H1 (cell line): ENCODE measurements around the gene NLRP3.

Experiments used
- JUN ChIP-seq: IDR thresholded peaks from 2 replicates; pipeline ENCODE4 v1.6.1; 2011; ENCODE audit warnings: low read depth, mild to moderate bottlenecking, improper control_type of control experiment, low read length
- RFX5 ChIP-seq: IDR thresholded peaks from 2 replicates; pipeline ENCODE4 v1.6.1; 2011; ENCODE audit warnings: low read depth, low read length, improper control_type of control experiment, borderline replicate concordance
- SP1 ChIP-seq: IDR thresholded peaks from 2 replicates; pipeline ENCODE4 v1.6.1; 2011; ENCODE audit warnings: low read depth, low read length
- TF ChIP-seq, protein P1 (sequence below), 3 experiments: IDR thresholded peaks; 1 replicate in 2 of 3; 2 replicates in 1 of 3; pipeline versions ENCODE4 v1.5.1 to v1.6.1; 2011; ENCODE audit warnings: low read length in 3 of 3, mild to moderate bottlenecking in 3 of 3, inconsistent platforms in 2 of 3, low read depth in 1 of 3, moderate library complexity in 1 of 3; ENCODE audit not compliant: insufficient read depth in 1 of 3; ENCODE audit errors: control extremely low read depth in 1 of 3

- TF ChIP-seq RFX5 (no peak), JUN (no peak), SP1 (no peak)
- TF ChIP-seq, protein P1, sequence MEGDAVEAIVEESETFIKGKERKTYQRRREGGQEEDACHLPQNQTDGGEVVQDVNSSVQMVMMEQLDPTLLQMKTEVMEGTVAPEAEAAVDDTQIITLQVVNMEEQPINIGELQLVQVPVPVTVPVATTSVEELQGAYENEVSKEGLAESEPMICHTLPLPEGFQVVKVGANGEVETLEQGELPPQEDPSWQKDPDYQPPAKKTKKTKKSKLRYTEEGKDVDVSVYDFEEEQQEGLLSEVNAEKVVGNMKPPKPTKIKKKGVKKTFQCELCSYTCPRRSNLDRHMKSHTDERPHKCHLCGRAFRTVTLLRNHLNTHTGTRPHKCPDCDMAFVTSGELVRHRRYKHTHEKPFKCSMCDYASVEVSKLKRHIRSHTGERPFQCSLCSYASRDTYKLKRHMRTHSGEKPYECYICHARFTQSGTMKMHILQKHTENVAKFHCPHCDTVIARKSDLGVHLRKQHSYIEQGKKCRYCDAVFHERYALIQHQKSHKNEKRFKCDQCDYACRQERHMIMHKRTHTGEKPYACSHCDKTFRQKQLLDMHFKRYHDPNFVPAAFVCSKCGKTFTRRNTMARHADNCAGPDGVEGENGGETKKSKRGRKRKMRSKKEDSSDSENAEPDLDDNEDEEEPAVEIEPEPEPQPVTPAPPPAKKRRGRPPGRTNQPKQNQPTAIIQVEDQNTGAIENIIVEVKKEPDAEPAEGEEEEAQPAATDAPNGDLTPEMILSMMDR (IDR thresholded peaks at IDR 0.05; ENCODE audit: control extremely low read depth in 1 of 3, insufficient read depth in 1 of 3, low read depth in 1 of 3, low read length in 3 of 3) = no peak
Measured at GRCh38 chr1:247415423-247416361, at the start of gene NLRP3.
